T follicular helper cell (primary cell): Measurements from ENCODE around the gene EPHA6.

Experiments used
- DNase-seq: peaks from one replicate; pipeline ENCODE4 v3.0.0-alpha.2; 2020; ENCODE audit warnings: low read depth

The EPHA6 gene

GRCh38 chr3:97646932-97647331, 832.5 kb downstream of the EPHA6 start:
- DNase-seq, result no peak

GRCh38 chr3:97647441-97647982, 833.1 kb downstream of the EPHA6 start:
- no peak for DNase-seq

- DNase-seq, result no peak
Measured at GRCh38 chr3:97655971-97656370, 841.6 kb downstream of the EPHA6 start.

GRCh38 chr3:97656638-97657037, 842.2 kb downstream of the EPHA6 start:
- no peak for DNase-seq

GRCh38 chr3:97658668-97659285, 844.4 kb downstream of the EPHA6 start:
- DNase-seq, result no peak

- DNase-seq, result no peak
Measured at GRCh38 chr3:97662264-97662663, 847.9 kb downstream of the EPHA6 start.

- no peak for DNase-seq
Measured at GRCh38 chr3:97662762-97663161, 848.4 kb downstream of the EPHA6 start.

- no peak for DNase-seq
Measured at GRCh38 chr3:97665896-97666295, 851.5 kb downstream of the EPHA6 start.

GRCh38 chr3:97670952-97671351, 856.6 kb downstream of the EPHA6 start:
- no peak for DNase-seq

- no peak for DNase-seq
Measured at GRCh38 chr3:97673357-97673997, 859.1 kb downstream of the EPHA6 start.

GRCh38 chr3:97674461-97674860, 860.1 kb downstream of the EPHA6 start:
- no peak for DNase-seq

- DNase-seq, result no peak
Measured at GRCh38 chr3:97680210-97680609, 865.8 kb downstream of the EPHA6 start.

GRCh38 chr3:97680696-97681095, 866.3 kb downstream of the EPHA6 start:
- no peak for DNase-seq

GRCh38 chr3:97684490-97684889, 870.1 kb downstream of the EPHA6 start:
- DNase-seq, result no peak

GRCh38 chr3:97686258-97686657, 871.9 kb downstream of the EPHA6 start:
- DNase-seq, result no peak

- no peak for DNase-seq
Measured at GRCh38 chr3:97687734-97688133, 873.3 kb downstream of the EPHA6 start.

- no peak for DNase-seq
Measured at GRCh38 chr3:97689111-97689510, 874.7 kb downstream of the EPHA6 start.

- DNase-seq, result no peak
Measured at GRCh38 chr3:97689962-97690361, 875.6 kb downstream of the EPHA6 start.

GRCh38 chr3:97691354-97691753, 877.0 kb downstream of the EPHA6 start:
- no peak for DNase-seq

GRCh38 chr3:97692389-97692788, 878.0 kb downstream of the EPHA6 start:
- no peak for DNase-seq

GRCh38 chr3:97692831-97693230, 878.4 kb downstream of the EPHA6 start:
- DNase-seq, result no peak

GRCh38 chr3:97694876-97695275, 880.5 kb downstream of the EPHA6 start:
- DNase-seq, result no peak

- DNase-seq, result no peak
Measured at GRCh38 chr3:97698691-97699090, 884.3 kb downstream of the EPHA6 start.

GRCh38 chr3:97699889-97700288, 885.5 kb downstream of the EPHA6 start:
- DNase-seq, result no peak
